HEK293 (cell line): Measurements from ENCODE around the gene FAF2.

Source experiments
- CTCF ChIA-PET: fragments of 350-600 bp; formaldehyde crosslinking; extraction: SDS; loops from one replicate; lab custom pipeline; 2021; ENCODE audit warnings: antibody characterized with exemption; lab: Yijun Ruan, JAX
- POLR2A ChIA-PET: fragments of 300-600 bp; formaldehyde crosslinking; extraction: SDS; loops from one replicate; lab custom pipeline; 2020; ENCODE audit warnings: antibody characterized with exemption, inconsistent platforms; lab: Yijun Ruan, JAX
- H3K27ac ChIP-seq: fragments of 200-500 bp; sonication (Bioruptor generic); 2 replicates; pipeline ENCODE4 v1.5.1; 2014; ENCODE audit warnings: low read depth, low read length, control low read depth, inconsistent platforms; ENCODE audit errors: extremely low read depth
- H3K36me3 ChIP-seq, 2 experiments: fragments of 200-500 bp in 1 of 2; sonication (Bioruptor generic) in 1 of 2; 1 replicate in 1 of 2; 2 replicates in 1 of 2; pipeline ENCODE4 v1.5.1; 2014 to 2017; ENCODE audit warnings: inconsistent platforms in 2 of 2, low read length in 2 of 2; ENCODE audit not compliant: control insufficient read depth in 2 of 2, insufficient read depth in 1 of 2
- H3K4me1 ChIP-seq: fragments of 200-500 bp; sonication (Bioruptor generic); 2 replicates; pipeline ENCODE4 v1.5.1; 2014; ENCODE audit warnings: mild to moderate bottlenecking, low read length, inconsistent platforms; ENCODE audit not compliant: control insufficient read depth, insufficient read depth
- H3K4me3 ChIP-seq: 2 replicates; pipeline ENCODE4 v1.5.1; 2011; ENCODE audit warnings: low read depth, mild to moderate bottlenecking, control low read depth, low read length, moderate library complexity
- H3K9me3 ChIP-seq: fragments of 200-500 bp; sonication (Bioruptor generic); 2 replicates; pipeline ENCODE4 v1.5.1; 2014; ENCODE audit warnings: low read depth, low read length, inconsistent platforms; ENCODE audit not compliant: control insufficient read depth, insufficient read depth
- HOXC10 ChIP-seq: sonication (generic); formaldehyde crosslinking; IDR thresholded peaks from 2 replicates; pipeline ENCODE4 v1.8.1; 2023; ENCODE audit warnings: mild to moderate bottlenecking, missing genetic modification reagents
- IKZF3 ChIP-seq: fragments of 450-650 bp; IDR thresholded peaks from 2 replicates; pipeline ENCODE4 v1.5.0; 2018; ENCODE audit warnings: missing biosample characterization, mild to moderate bottlenecking, missing genetic modification characterization, moderate library complexity
- KLF7 ChIP-seq: fragments of 450-650 bp; formaldehyde crosslinking; IDR thresholded peaks from 2 replicates; pipeline ENCODE4 v1.5.1; 2016; ENCODE audit warnings: missing biosample characterization, missing genetic modification characterization, borderline replicate concordance
- MEIS1 ChIP-seq: sonication (generic); formaldehyde crosslinking; IDR thresholded peaks from 2 replicates; pipeline ENCODE4 v1.8.1; 2022; ENCODE audit warnings: missing genetic modification reagents, mild to moderate bottlenecking, borderline replicate concordance
- MZF1 ChIP-seq: fragments of 450-650 bp; formaldehyde crosslinking; IDR thresholded peaks from 2 replicates; pipeline ENCODE4 v1.5.1; 2017; ENCODE audit warnings: missing biosample characterization, missing genetic modification characterization, borderline replicate concordance
- OSR2 ChIP-seq: fragments of 450-650 bp; formaldehyde crosslinking; IDR thresholded peaks from 2 replicates; pipeline ENCODE4 v1.5.1; 2016; ENCODE audit warnings: missing biosample characterization, missing genetic modification characterization
- OVOL3 ChIP-seq: fragments of 450-650 bp; formaldehyde crosslinking; IDR thresholded peaks from 2 replicates; pipeline ENCODE4 v1.5.1; 2016; ENCODE audit warnings: missing biosample characterization, missing genetic modification characterization
- PRDM1 ChIP-seq: fragments of 450-650 bp; formaldehyde crosslinking; IDR thresholded peaks from 2 replicates; pipeline ENCODE4; 2016; ENCODE audit warnings: missing biosample characterization, missing genetic modification characterization
- WT1 ChIP-seq: fragments of 450-650 bp; formaldehyde crosslinking; IDR thresholded peaks from 2 replicates; pipeline ENCODE4 v1.5.1; 2016; ENCODE audit warnings: missing biosample characterization, missing genetic modification characterization
- YY2 ChIP-seq: fragments of 450-650 bp; formaldehyde crosslinking; IDR thresholded peaks from 2 replicates; pipeline ENCODE4 v1.5.1; 2016; ENCODE audit warnings: missing biosample characterization, missing genetic modification characterization
- ZBTB20 ChIP-seq: fragments of 450-650 bp; formaldehyde crosslinking; IDR thresholded peaks from 2 replicates; pipeline ENCODE4 v1.5.1; 2016; ENCODE audit warnings: missing biosample characterization, missing genetic modification characterization
- ZBTB44 ChIP-seq: fragments of 450-650 bp; IDR thresholded peaks from 2 replicates; pipeline ENCODE4 v1.5.1; 2018; ENCODE audit warnings: missing biosample characterization, mild to moderate bottlenecking, missing genetic modification characterization
- ZBTB8A ChIP-seq: fragments of 450-650 bp; formaldehyde crosslinking; IDR thresholded peaks from 2 replicates; pipeline ENCODE4 v1.5.1; 2016; ENCODE audit warnings: missing biosample characterization, missing genetic modification characterization
- ZNF10 ChIP-seq: fragments of 450-650 bp; formaldehyde crosslinking; IDR thresholded peaks from 2 replicates; pipeline ENCODE4 v1.5.1; 2017; ENCODE audit warnings: missing biosample characterization, missing genetic modification characterization
- ZNF133 ChIP-seq: fragments of 450-650 bp; formaldehyde crosslinking; IDR thresholded peaks from 2 replicates; pipeline ENCODE4 v1.5.1; 2016; ENCODE audit warnings: missing biosample characterization, missing genetic modification characterization
- ZNF2 ChIP-seq: fragments of 450-650 bp; formaldehyde crosslinking; IDR thresholded peaks from 2 replicates; pipeline ENCODE4 v1.5.1; 2016; ENCODE audit warnings: missing biosample characterization, missing genetic modification characterization
- ZNF23 ChIP-seq: fragments of 450-650 bp; formaldehyde crosslinking; IDR thresholded peaks from 2 replicates; pipeline ENCODE4 v1.5.1; 2016; ENCODE audit warnings: missing biosample characterization, missing genetic modification characterization, borderline replicate concordance
- ZNF239 ChIP-seq: fragments of 450-650 bp; formaldehyde crosslinking; IDR thresholded peaks from 2 replicates; pipeline ENCODE4 v1.5.1; 2016; ENCODE audit warnings: missing biosample characterization, missing genetic modification characterization
- ZNF341 ChIP-seq: fragments of 450-650 bp; formaldehyde crosslinking; IDR thresholded peaks from 2 replicates; pipeline ENCODE4; 2016; ENCODE audit warnings: low read depth, missing biosample characterization, missing genetic modification characterization
- ZNF366 ChIP-seq: fragments of 450-650 bp; formaldehyde crosslinking; conservative IDR thresholded peaks from 2 replicates; pipeline ENCODE4 v1.5.1; 2016; ENCODE audit warnings: missing biosample characterization, missing genetic modification characterization
- ZNF404 ChIP-seq: fragments of 450-650 bp; formaldehyde crosslinking; IDR thresholded peaks from 2 replicates; pipeline ENCODE4 v1.5.1; 2017; ENCODE audit warnings: missing biosample characterization, missing genetic modification characterization
- ZNF501 ChIP-seq: fragments of 450-650 bp; formaldehyde crosslinking; IDR thresholded peaks from 2 replicates; pipeline ENCODE4 v1.5.1; 2016; ENCODE audit warnings: missing biosample characterization, missing genetic modification characterization
- ZNF558 ChIP-seq: fragments of 450-650 bp; formaldehyde crosslinking; IDR thresholded peaks from 2 replicates; pipeline ENCODE4 v1.5.1; 2016; ENCODE audit warnings: missing biosample characterization, missing genetic modification characterization
- ZNF561 ChIP-seq: fragments of 450-650 bp; IDR thresholded peaks from 2 replicates; pipeline ENCODE4 v1.5.1; 2018; ENCODE audit warnings: missing biosample characterization, missing genetic modification characterization, borderline replicate concordance
- ZNF600 ChIP-seq: fragments of 450-650 bp; formaldehyde crosslinking; IDR thresholded peaks from 2 replicates; pipeline ENCODE4 v1.5.1; 2016; ENCODE audit warnings: missing biosample characterization, missing genetic modification characterization
- ZSCAN16 ChIP-seq: fragments of 450-650 bp; formaldehyde crosslinking; IDR thresholded peaks from 2 replicates; pipeline ENCODE4 v1.5.1; 2016; ENCODE audit warnings: missing biosample characterization, missing genetic modification characterization
- TF ChIP-seq, protein P1 (sequence below): fragments of 450-650 bp; formaldehyde crosslinking; IDR thresholded peaks from 2 replicates; pipeline ENCODE4 v1.5.1; 2017; ENCODE audit warnings: missing biosample characterization, missing genetic modification characterization
- TF ChIP-seq, protein P2 (sequence below): fragments of 450-650 bp; formaldehyde crosslinking; IDR thresholded peaks from 2 replicates; pipeline ENCODE4 v1.5.1; 2017; ENCODE audit warnings: missing biosample characterization, missing genetic modification characterization

Gene FAF2

DNA sequence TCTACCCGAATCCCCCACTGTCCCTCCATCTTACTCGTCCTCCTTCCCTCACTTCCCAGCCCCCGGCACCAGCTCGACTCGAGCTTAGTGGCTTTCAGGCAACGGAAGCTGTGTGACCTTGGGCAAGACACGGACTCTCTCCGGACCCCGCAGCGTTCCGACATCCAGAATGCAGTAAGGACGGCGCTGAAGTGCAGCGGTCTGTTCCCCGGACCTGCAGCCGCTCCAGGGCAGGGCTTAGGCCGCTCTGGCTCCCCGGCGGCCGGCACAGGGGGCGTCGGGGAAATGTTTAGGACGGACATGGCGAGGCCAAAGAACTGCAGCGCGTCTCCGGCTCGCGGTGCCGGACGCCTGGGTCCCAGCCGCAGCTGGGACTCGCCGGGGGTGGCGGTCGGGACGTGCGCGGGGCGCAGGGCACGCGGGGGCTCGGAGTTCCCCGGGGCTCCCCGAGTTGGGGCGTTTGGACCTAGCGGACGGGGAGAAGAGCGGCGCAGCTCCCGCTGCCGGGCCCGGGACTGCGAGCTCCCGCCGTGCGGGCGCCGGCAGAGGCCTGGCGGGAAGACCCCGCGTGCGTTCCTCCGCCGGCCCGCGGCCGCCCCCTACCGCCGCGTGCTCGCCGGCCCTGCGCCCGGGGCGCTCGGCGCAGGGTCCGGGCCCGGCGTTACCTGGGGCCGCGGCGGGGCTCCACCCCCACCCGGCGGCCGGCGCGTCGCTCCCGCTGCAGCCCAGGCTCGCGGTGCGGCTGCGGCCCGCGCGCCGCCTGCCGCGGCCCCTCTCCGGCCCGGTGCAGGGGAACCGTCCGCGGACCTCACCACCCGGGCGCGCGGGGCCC is 94.6 kb downstream of the FAF2 start (continued):
- TF ChIP-seq ZNF366 (tag by site-specific recombination), result peak; percentile 53
- no peak for TF ChIP-seq OVOL3 (tag by site-specific recombination)
- no peak for TF ChIP-seq ZSCAN16 (tag by site-specific recombination)
- no peak for TF ChIP-seq ZNF558 (tag by site-specific recombination)
- TF ChIP-seq ZNF239, result no peak
- no peak for TF ChIP-seq MZF1 (tag by site-specific recombination)
- TF ChIP-seq, protein P1, sequence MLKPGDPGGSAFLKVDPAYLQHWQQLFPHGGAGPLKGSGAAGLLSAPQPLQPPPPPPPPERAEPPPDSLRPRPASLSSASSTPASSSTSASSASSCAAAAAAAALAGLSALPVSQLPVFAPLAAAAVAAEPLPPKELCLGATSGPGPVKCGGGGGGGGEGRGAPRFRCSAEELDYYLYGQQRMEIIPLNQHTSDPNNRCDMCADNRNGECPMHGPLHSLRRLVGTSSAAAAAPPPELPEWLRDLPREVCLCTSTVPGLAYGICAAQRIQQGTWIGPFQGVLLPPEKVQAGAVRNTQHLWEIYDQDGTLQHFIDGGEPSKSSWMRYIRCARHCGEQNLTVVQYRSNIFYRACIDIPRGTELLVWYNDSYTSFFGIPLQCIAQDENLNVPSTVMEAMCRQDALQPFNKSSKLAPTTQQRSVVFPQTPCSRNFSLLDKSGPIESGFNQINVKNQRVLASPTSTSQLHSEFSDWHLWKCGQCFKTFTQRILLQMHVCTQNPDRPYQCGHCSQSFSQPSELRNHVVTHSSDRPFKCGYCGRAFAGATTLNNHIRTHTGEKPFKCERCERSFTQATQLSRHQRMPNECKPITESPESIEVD, result no peak
- TF ChIP-seq ZNF23 (tag by site-specific recombination), result no peak
- TF ChIP-seq, protein P2, sequence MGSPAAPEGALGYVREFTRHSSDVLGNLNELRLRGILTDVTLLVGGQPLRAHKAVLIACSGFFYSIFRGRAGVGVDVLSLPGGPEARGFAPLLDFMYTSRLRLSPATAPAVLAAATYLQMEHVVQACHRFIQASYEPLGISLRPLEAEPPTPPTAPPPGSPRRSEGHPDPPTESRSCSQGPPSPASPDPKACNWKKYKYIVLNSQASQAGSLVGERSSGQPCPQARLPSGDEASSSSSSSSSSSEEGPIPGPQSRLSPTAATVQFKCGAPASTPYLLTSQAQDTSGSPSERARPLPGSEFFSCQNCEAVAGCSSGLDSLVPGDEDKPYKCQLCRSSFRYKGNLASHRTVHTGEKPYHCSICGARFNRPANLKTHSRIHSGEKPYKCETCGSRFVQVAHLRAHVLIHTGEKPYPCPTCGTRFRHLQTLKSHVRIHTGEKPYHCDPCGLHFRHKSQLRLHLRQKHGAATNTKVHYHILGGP (tag by site-specific recombination), result no peak
- TF ChIP-seq IKZF3 (tag by site-specific recombination), result 0 out of 2 replicates have a peak, but pooled peaks have one; percentile 14
- peak; percentile 15; the same call in 1 of the 2 replicates for TF ChIP-seq ZNF561 (tag by site-specific recombination)
- TF ChIP-seq ZNF600 (tag by site-specific recombination), result peak; percentile 78

DNA sequence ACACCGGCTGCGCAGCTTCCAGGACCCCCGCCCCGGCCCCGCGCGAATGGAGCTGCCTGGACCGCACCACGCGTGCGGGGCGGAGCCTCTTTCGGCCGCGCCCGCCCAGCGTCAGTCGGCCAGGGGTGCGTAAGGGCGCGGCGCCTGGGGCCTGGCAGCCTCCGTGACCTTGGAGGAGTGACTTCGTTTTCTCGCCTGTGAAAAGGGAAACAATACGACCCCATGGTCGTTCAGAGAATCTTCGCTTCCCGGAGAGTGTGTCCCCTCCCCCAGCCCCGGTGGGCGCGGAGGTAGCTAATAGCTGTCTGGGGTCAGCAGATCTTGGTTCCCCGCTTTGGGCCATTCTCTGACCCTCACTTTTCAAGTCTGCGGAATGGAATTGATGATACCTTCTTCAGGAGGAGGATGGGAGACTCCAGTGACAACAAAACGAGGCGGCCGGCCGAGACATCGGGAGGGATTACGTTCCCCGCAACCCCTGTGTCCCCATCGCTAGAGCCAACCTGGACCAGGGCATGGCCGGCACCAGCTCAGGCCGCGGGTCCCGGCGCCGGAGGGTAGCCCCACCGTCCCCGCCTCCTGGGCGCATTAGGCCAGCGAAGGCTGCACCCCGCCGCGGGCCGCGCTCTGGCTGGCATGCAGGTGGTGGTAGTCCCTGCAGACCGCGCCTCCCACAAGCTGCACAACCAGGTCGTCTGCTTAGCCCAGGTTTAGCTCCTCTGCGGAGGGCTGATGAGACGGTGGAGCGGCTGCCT is 95.4 kb downstream of the FAF2 start:
- CTCF ChIA-PET, result interaction anchor here (0.5 to 1.8 kb wide), 11 partner anchors 9 to 1636 kb away, joined by 3 to 9 read pairs (median 4); partner anchors contain the start of genes CLTB and FAF2
- Histone ChIP-seq H3K9me3 (no peaks in the 10 kb centered on the region), H3K36me3 (no peaks in the 10 kb centered on the region), H3K4me3 (peak overlapping the region; percentile 47), H3K4me1 (no peaks in the 10 kb centered on the region; the same call in 1 of the 2 replicates), H3K27ac (peak overlapping the region; percentile 65; the same call in 1 of the 2 replicates)
- POLR2A ChIA-PET, result interaction anchor here (0.5 to 2.0 kb wide), 9 partner anchors 8 to 184 kb away, joined by 3 to 7 read pairs (median 4); partner anchors contain the start of genes CLTB, FAF2, HIGD2A and NOP16
- TF ChIP-seq HOXC10 (CRISPR knock-in tag) (no peak), ZNF404 (no peak), ZBTB20 (peak; percentile 89), ZBTB44 (tag by site-specific recombination) (0 out of 2 replicates have a peak, but pooled peaks have one; percentile 9), PRDM1 (peak; percentile 68), ZNF2 (tag by site-specific recombination) (peak; percentile 67; the same call in 1 of the 2 replicates), YY2 (tag by site-specific recombination) (no peak), KLF7 (peak; percentile 62; the same call in 1 of the 2 replicates), ZNF10 (tag by site-specific recombination) (peak; percentile 30; the same call in 1 of the 2 replicates), ZNF501 (tag by site-specific recombination) (peak; percentile 76), OSR2 (tag by site-specific recombination) (peak; percentile 48), ZNF133 (tag by site-specific recombination) (no peak), WT1 (tag by site-specific recombination) (0 out of 2 replicates have a peak, but pooled peaks have one; percentile 16), MEIS1 (no peak), ZBTB8A (peak; percentile 50), ZNF341 (tag by site-specific recombination) (peak; percentile 93)
